Activated CD8-positive, alpha-beta T cell treated with anti-CD3 and anti-CD28 coated beads for 36 hours (primary cell): Measurements from ENCODE around the gene UBA3. TPM values are rescaled to one million over a fixed set of nuclear protein-coding genes. Genes with fewer than 3 reads are reported as not detected.

Experiments used
- ATAC-seq: fragments of 200-7000 bp; cut with Tn5 transposase; one replicate; pipeline ENCODE4 v1.10.0; 2021; ENCODE audit warnings: mild to moderate bottlenecking, moderate library complexity
- CTCF ChIA-PET: fragments of 350-600 bp; sonication (Branson Sonifier 250); formaldehyde crosslinking; loops from one replicate; lab custom pipeline; 2021; ENCODE audit warnings: antibody characterized with exemption; lab: Charles Lee
- POLR2A ChIA-PET: fragments of 350-600 bp; sonication (Branson Sonifier 250); formaldehyde crosslinking; loops from one replicate; lab custom pipeline; 2021; ENCODE audit warnings: antibody characterized with exemption; lab: Charles Lee
- DNase-seq: peaks from one replicate; pipeline ENCODE4 v3.0.0-alpha.2; 2020
- H3K27ac Mint-ChIP-seq: one replicate; pipeline ENCODE4 v1.8.0; 2021; ENCODE audit warnings: mild to moderate bottlenecking, mixed read lengths
- H3K27me3 Mint-ChIP-seq: one replicate; pipeline ENCODE4 v1.8.0; 2021; ENCODE audit warnings: mixed read lengths
- H3K36me3 Mint-ChIP-seq: one replicate; pipeline ENCODE4 v1.8.0; 2021; ENCODE audit warnings: low read depth, mixed read lengths
- H3K4me1 Mint-ChIP-seq: one replicate; pipeline ENCODE4 v1.8.0; 2021; ENCODE audit warnings: low read depth, mixed read lengths
- H3K4me3 Mint-ChIP-seq: one replicate; pipeline ENCODE4 v1.8.0; 2021; ENCODE audit warnings: mild to moderate bottlenecking, moderate library complexity, mixed read lengths
- H3K9me3 Mint-ChIP-seq: one replicate; pipeline ENCODE4 v1.8.0; 2021; ENCODE audit warnings: mixed read lengths
- CTCF ChIP-seq: fragments of 200-600 bp; IDR thresholded peaks from one replicate; pipeline ENCODE4 v1.8.0; 2022; ENCODE audit warnings: antibody characterized with exemption, mild to moderate bottlenecking
- intact Hi-C: fragments of 100-400 bp; cut with micrococcal nuclease; formaldehyde crosslinking; loops from one replicate; pipeline ENCODE4 v1.10.0; 2022
- total RNA-seq, 2 experiments: library from RNA; stranded (reverse); gene quantifications; one replicate each; pipeline ENCODE4 v1.2.3, GENCODE V29; 2021

The UBA3 gene
- total RNA-seq, 2 experiments from 2014 or later: 72.7 to 75.6 TPM

- intact Hi-C loops: no loop called here
- no peak for TF ChIP-seq CTCF
- Mint-ChIP-seq H3K4me1 (peaks cover 16% of the 10 kb centered on the region), H3K27ac (no peak overlapping the region), H3K27me3 (no peaks in the 10 kb centered on the region), H3K4me3 (no peak overlapping the region), H3K36me3 (peaks cover 54% of the 10 kb centered on the region), H3K9me3 (no peaks in the 10 kb centered on the region)
- ChIA-PET CTCF (no interaction called here), POLR2A (interaction anchor here (1.3 kb wide), 1 partner anchor 21 kb away, joined by 5 read pairs; the partner anchor contains the start of gene TMF1)
- ATAC-seq (no peak), DNase-seq (no peak)
Observed at GRCh38 chr3:69031635-69032034, 48.5 kb downstream of the UBA3 start.

GRCh38 chr3:69020857-69021256 is 59.3 kb downstream of the UBA3 start:
- H3K36me3 Mint-ChIP-seq: peaks cover 15% of the 10 kb centered on the region
- CTCF ChIA-PET: interaction anchor here (0.6 kb wide), 1 partner anchor 138 kb away, joined by 3 read pairs; no protein-coding TSS in a partner anchor

GRCh38 chr3:69020424-69020823 is 59.7 kb downstream of the UBA3 start:
- H3K4me3 Mint-ChIP-seq: no peak overlapping the region
- ATAC-seq (no peak), DNase-seq (no peak)
- intact Hi-C loops: no loop called here
- POLR2A ChIA-PET: no interaction called here
- H3K4me1 Mint-ChIP-seq: peaks cover 6% of the 10 kb centered on the region
- H3K27ac Mint-ChIP-seq: no peak overlapping the region
- CTCF ChIA-PET: interaction anchor here (0.6 kb wide), 1 partner anchor 138 kb away, joined by 3 read pairs; no protein-coding TSS in a partner anchor
- TF ChIP-seq CTCF: peak; percentile 39
- H3K36me3 Mint-ChIP-seq: peaks cover 10% of the 10 kb centered on the region
- H3K27me3 Mint-ChIP-seq: no peaks in the 10 kb centered on the region
- H3K9me3 Mint-ChIP-seq: no peaks in the 10 kb centered on the region

More at GRCh38 chr3:69020857-69021256, 59.3 kb downstream of the UBA3 start:
- TF ChIP-seq CTCF: no peak
- intact Hi-C loops: no loop called here
- ATAC-seq (no peak), DNase-seq (no peak)
- H3K27me3 Mint-ChIP-seq: no peaks in the 10 kb centered on the region
- H3K9me3 Mint-ChIP-seq: no peaks in the 10 kb centered on the region
- POLR2A ChIA-PET: no interaction called here
- H3K27ac Mint-ChIP-seq: no peak overlapping the region
- H3K4me3 Mint-ChIP-seq: no peak overlapping the region
- H3K4me1 Mint-ChIP-seq: peaks cover 6% of the 10 kb centered on the region

- DNase-seq: no peak
- H3K4me3 Mint-ChIP-seq: no peak overlapping the region
- peaks cover 13% of the 10 kb centered on the region for H3K36me3 Mint-ChIP-seq
- no peak for ATAC-seq
- POLR2A ChIA-PET: no interaction called here
- CTCF ChIA-PET: no interaction called here
- H3K4me1 Mint-ChIP-seq: peaks cover 20% of the 10 kb centered on the region
- peaks cover 1% of the 10 kb centered on the region for H3K9me3 Mint-ChIP-seq
- intact Hi-C loops: no loop called here
- no peak overlapping the region for H3K27ac Mint-ChIP-seq
- no peaks in the 10 kb centered on the region for H3K27me3 Mint-ChIP-seq
- no peak for TF ChIP-seq CTCF
Observed at GRCh38 chr3:69016901-69017300, 63.3 kb downstream of the UBA3 start.

- H3K4me3 Mint-ChIP-seq: no peak overlapping the region
- peaks cover 22% of the 10 kb centered on the region for H3K4me1 Mint-ChIP-seq
- ChIA-PET CTCF (no interaction called here), POLR2A (no interaction called here)
- peaks cover 1% of the 10 kb centered on the region for H3K9me3 Mint-ChIP-seq
- H3K36me3 Mint-ChIP-seq: peaks cover 13% of the 10 kb centered on the region
- TF ChIP-seq CTCF: no peak
- intact Hi-C loops: no loop called here
- ATAC-seq (no peak), DNase-seq (no peak)
- no peak overlapping the region for H3K27ac Mint-ChIP-seq
- no peaks in the 10 kb centered on the region for H3K27me3 Mint-ChIP-seq
Observed at GRCh38 chr3:69016102-69016501, 64.1 kb downstream of the UBA3 start.
